Iris pigment epithelial cell (primary cell): ENCODE measurements around the gene KIF26B.
"Not testable (repeated sequence)": the region's sequence is repeated elsewhere in the genome, so short reads cannot be mapped to it uniquely, and the experiment has no call there.

Experiments
- DNase-seq: peaks from one replicate; pipeline ENCODE4 v3.0.0-alpha.2; 2011; ENCODE audit warnings: low read depth

KIF26B gene

GRCh38 chr1:245356891-245357585, 202.3 kb downstream of the KIF26B start:
- no peak for DNase-seq

DNA sequence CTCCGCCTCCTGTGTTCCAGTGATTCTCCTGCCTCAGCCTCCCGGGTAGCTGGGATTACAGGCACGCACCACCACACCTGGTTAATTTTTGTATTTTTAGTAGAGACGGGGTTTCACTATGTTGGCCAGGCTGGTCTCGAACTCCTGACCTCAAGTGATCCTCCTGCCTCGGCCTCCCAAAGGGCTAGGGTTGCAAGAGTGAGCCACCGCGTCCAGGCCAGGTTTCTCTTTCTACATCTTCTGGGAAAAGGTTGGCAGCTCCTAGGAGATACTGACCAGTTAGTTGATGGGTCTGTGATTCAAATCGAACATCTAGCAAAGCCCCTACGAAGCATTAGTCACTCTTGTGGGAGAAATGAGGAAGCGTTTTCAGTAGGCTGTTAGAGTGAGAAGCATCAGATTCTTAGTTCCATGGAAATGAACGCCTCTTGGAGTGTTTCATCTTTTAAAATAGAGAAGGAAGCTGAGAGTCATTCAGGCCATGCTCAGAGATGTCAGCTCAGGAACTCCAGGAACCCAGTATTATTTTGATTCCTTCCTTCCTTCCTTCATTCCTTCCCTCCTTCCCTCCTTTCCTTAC, 204.4 kb downstream of the KIF26B start:
- not testable (repeated sequence) for DNase-seq

DNA sequence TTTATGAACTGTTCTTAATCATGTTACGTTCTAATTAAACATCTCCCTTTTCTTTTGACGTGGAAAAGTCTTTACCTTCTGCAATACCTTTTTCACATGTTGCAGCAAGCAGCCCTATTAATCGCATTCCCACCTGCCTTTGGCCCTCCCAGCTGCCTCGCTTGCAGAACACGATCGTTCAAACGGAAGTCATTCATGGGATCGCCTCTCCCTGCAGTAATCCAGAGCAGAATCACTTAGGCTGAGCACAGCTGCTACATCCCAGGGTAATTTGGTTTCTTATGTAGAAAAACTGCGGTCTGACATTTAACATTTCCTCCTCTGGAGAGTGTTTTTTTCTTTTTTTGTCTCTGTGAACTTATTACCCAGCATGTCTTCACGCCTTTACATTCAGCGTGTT, 206.3 kb downstream of the KIF26B start:
- DNase-seq = no peak

DNA sequence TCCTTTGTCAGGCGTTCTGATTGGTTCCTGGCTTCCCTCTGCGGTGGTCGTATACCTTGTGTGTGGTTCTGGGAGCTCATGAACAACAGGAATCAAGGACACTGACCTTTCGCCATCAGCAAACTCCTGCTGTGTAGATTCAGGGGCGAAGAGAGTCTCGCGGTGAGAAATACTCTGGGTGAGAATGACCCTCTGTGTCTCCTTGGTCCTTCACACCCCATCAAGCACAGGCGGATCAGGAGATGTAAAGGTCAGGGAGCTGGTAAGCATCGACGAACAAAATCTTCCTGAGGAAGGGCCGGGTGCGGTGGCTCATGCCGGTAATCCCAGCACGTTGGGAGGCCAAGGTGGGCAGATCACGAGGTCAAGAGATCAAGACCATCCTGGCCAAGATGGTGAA, 207.2 kb downstream of the KIF26B start:
- no peak for DNase-seq

DNA sequence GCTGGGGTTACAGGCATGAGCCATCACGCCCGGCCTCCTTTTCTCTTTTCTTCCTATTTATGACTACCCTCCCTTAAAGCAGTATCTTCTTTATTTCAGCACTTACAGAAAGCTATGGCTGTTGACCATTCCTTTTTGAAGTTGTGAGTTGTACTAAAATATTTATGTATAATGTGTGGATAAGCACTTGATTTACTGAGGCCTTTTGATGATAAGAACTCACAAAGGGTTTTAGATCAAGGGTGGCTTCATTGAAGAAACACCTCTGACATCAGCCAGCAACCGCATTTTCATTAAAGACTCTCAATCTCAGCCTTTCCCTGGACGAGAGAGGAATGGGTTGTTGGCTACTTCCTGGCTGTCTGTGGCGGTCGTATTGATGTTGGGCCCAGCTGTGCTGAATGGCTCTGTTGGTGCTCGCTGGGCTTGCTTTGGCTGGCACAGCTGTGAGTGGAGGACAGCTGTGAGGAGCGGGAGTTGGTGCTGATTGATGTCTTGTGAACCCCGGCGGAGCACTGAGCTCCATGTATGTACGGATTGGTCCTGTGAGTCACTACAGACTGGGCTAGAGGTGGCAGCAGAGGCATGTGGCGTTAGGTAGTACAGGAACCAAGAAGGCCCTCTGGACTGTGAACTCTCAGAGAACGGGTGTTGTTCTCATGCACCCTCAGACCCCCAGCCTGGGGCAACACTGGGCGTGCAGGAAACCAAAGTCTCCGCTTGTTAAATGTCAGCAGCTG, 208.8 kb downstream of the KIF26B start:
- DNase-seq = no peak

- DNase-seq = no peak
These were observed 210.6 kb downstream of the KIF26B start for GRCh38 chr1:245365095-245366020.

- DNase-seq = no peak
These were observed 212.1 kb downstream of the KIF26B start for GRCh38 chr1:245366886-245367285.

GRCh38 chr1:245370175-245370825, 215.5 kb downstream of the KIF26B start:
- no peak for DNase-seq

DNA sequence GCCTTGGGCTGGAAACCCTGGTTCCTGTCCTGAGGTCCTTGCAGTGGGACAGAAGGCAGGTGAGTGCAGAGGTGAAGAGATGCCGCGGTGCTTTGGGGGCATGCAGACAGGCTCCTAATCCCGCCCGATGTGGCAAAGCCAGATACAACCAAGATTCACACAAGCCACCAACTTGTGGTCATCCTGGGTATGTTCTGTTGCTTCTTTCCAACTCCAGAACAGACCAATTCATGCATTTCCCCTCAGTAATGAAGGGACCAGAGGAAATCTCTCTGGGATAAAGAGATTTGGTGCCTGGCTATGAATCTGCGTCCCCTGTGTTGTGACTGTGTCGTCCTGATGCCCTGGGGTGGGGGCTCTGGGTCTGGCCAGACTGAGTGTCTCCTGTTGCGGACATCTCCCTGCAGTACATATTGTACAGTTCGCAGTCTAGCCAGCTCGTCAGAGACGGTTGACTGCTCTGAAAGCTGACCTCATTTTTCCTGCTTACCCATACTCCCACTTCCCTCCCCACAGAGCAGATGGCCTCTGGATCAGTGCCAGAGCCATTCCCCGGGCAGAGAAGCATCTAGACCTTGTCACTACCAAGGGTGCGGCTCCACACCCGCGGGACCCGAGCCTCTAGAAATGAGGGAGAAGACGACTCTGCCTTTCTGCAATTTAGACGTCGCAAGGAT, 216.3 kb downstream of the KIF26B start:
- no peak for DNase-seq

- no peak for DNase-seq
These were observed 218.3 kb downstream of the KIF26B start for GRCh38 chr1:245373131-245373530.

DNA sequence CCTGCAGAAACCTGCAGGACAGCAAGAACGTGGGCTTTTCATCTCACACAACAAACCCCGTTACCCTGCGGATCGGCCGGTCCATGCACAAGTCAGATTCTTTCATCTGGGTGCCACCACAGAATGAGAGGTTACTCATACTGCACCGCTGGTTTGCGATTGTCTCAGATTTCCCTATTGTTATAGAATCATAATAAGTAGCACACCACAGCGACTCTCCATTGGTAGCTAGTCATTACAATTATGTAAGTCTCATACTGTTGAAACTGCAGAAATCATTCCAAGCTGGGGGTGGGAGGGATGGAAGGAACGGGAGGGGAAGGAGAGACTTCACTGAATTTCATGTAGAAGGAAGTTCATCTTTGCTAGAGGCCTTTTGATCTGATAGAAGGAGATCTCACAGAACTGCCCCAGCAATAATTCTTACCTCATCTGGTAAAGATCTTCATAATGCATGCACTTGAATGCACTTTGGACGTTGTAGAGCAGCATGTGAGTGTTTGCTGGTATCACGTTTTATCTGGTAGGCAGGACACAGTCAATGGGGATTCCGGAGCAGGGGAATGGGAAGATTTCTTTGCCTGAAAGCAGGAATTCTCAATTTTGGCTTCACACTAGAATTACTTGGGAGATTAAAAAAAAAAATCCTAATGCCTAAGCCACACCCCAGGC, 221.1 kb downstream of the KIF26B start:
- DNase-seq = peak; percentile 9

DNA sequence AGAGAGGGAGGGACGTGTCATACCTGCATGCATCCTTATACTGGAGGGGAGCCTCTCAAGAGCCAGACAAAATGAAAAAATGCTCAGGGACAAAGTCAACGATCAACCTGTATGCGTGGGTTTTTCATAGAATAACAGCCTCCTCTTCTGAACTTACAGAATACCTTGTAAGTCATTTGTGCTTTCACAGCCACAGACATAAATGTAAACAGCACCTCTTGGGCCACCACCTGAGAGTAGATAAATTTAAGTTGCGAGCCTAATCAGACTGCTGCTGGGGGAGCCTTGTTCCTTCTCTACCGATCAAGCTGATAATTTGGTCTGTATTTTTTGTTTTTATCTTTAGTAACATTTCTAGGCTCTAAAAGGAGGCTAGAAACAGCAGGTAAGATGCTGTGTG, 223.1 kb downstream of the KIF26B start:
- DNase-seq = no peak

- no peak for DNase-seq
These were observed 223.5 kb downstream of the KIF26B start for GRCh38 chr1:245378311-245378722.

DNA sequence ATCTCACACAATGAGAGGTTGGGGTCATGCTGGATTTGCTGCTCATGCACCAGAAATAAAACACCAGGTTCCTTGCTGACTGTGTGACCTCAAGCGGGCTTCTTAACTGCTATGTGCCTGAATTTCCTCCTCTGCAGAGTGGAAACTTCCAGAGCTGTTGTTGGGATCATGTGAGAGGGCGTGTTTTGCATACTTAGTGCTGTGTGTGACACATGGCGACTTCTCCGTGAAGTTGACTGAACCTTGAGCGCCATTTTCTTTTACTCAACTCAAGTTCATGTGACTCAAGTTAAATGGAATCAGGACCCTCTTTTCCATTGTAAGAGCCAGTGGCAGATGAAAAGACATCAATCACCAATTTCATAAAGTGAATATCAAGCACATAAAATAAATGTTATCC, 224.0 kb downstream of the KIF26B start:
- no peak for DNase-seq

DNA sequence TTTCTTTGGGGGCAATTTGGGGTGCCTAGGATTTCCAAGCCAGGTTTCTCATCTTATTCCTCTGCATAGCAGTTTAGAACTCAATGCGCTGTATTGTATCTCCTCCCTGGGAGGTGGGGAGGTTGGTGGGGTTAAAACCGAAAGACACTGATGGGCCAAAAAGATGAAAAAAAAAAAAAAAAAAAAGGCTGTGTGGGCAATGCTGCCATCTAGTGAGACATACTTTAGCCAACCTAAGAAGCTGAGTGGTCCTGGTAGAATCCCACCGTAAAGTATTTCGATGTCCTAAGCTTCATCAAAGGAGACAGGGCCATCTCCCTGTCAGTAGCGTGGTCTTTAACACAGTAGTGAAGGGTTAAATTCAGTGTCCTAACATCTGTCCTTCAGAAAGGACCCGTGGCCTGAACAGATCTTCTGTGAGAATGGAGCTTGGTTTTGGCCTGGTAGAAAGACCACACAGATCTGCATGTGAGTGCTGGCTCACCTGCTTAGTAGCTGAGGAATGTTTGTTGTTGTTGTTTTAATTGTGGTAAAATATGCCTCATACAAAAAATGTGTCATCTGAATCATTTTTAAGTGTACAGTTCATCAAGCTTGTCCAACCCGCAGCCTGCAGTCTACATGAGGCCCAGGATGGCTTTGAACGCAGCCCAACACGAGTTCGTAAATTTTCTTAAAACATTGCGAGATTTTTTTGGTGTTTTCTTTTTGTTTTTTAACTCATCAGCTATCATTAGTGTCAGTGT, 226.2 kb downstream of the KIF26B start:
- DNase-seq = no peak

- DNase-seq = no peak
These were observed 228.2 kb downstream of the KIF26B start for GRCh38 chr1:245382981-245383380.

DNA sequence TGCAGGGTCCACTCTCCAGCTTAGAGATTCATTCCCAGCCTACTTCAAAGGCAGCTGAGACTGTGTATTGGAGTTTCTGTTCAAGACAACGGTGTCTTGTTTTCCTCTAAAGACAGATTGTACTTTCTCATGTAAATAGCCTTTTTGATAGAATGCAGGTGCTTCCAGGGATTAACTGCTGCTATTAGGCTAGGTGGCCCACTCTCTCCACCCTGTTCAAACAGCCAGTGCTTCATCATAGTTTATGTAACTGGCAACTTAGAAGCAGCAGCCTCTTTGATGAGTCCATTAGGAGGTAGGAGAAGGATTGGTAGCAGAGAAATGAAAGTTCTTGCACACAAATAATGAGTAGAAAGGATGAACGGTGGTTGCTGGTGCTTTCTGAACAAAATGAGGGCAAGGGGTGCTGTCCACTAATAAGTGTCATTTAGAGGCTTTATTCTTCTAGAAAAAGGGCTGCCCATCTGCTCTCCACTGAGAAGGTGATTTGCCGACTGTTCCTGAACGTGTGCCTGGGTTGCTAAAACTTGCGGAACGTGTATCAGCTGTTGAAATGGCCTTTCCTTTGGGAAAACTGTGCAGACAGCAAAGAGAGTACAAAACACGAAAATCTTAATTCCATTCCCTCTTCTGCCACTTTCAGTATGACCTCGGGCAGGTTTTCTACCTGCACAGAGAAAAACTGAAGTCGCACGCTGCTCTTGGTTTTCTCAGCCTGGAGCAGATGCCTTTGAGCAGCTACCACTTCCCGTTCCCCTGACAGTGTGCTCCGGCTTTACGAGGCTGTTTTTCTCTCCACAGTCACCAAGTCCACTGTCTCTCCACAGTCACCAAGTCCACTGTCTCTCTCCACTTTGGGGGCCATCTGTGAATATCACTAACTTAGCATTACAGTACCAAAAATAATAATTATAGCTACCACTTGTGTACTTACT, 228.9 kb downstream of the KIF26B start:
- no peak for DNase-seq

DNA sequence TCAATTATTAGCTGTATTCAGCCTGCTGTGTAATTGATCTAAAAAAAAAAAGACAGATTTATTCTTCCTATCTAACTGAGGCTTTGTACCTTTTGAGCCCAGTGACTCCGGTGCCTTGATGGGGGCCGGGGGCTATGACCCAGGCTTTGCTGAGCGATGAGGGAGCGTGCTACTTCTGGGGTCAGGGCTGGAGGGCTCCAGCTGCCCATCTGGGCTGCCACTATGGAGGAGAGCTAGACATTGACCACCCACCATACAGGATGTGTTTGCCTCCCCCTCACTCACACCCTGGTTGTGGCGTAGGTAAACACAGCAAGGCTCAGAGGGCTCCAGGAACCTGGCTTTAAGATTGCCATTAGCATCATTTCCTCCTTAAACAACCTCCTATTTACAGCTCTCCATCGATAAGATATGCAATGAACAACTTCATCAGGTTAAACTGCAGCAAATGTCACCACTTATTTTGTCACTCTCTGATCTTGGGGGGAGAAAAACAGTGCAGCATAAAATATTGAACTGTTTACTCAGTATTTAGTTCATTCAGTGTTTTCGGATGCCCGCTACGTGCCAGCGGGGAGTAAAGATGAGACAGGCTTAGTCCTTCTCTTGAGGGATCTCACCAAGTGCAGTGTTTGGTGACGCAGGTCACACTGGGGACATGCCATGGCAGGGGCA, 231.6 kb downstream of the KIF26B start:
- no peak for DNase-seq
